ENCODE data around the gene LPP.
"Not testable (repeated sequence)": the region's sequence is repeated elsewhere in the genome, so short reads cannot be mapped to it uniquely, and the experiment has no call there.

The LPP gene

DNA sequence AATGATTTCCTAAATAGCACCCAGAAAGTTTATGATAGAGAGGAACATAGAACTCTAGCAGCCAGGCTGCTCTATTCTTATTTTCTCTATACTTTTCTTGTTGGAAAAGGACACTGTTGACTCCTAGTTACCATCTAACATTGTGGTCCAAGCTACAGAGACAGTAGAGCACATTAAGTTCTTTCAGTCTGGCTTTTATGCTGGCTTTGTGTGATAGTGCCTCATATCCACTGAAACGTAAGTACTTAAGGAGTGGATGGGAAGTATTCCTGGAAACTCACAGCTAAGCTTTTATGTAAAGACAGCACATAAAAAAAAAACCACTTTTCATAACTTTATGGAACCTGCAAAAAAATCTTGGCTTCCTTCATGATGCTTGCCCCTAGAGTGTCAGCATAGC lies 537.7 kb downstream of the LPP start:
- DNase-seq: no peak

- DNase-seq: no peak
Observed at GRCh38 chr3:188692700-188693099, 538.7 kb downstream of the LPP start.

GRCh38 chr3:188693435-188693834 lies 539.5 kb downstream of the LPP start:
- no peak for DNase-seq

- no peak for DNase-seq
Observed at GRCh38 chr3:188695241-188695640, 541.3 kb downstream of the LPP start.

DNA sequence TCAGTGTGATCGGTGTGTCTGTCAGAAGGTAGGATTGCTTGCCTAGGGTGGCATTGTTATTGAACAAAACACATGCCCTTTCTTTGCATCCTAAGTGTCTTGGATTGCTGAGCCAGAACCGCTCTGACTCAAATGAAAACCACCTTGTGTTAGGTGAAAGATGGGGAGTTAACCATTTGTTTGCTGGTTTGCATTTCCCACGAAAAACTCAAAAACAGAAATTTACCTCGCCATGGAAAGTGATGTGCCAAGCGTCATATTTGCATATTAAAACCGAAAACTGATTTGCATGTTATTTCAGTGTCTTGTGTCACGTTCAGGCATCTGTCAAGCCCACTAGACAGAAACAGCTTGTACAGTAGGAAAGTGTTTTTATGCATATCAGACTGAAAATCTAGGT lies 543.2 kb downstream of the LPP start:
- DNase-seq: no peak

DNA sequence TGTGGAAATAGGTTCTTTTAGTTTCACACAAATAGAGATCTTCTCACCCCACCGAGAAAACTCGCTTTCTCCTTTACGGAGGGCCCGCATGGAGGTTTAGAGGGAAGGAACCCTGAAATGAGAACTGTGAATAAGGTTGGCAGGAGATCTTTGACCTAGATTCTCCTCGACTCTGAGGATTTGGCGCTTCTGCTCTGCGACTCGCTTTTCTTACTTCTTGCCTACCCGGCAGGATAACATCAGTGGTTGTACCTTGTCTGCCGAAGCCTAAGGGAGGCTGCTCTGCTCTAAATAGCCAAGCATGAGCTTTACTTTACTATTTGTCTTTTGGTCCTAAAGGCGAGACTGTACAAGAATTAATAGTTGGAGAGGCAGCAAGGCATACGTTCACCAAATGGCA lies 544.5 kb downstream of the LPP start:
- no peak for DNase-seq

DNA sequence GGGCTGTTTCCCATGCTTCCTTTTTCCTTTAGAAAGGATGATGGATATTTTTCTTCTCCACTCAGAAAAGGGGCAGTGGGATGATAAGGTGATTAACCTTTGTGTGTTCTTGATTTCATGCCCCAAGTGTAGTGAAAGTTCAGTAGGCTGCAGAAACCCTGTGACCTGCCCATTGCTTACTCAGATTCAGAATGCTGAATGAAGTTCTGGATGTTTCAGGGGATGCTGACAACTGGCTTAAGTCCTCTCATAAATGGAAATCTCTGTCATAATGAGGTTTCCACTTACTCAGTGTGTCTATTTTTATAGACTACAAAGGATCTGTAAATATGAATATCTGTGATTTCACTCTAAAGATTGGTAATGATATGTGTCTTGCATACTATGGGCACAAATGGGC lies 546.5 kb downstream of the LPP start:
- DNase-seq: no peak

GRCh38 chr3:188700918-188701317 lies 547.0 kb downstream of the LPP start:
- DNase-seq: no peak

DNA sequence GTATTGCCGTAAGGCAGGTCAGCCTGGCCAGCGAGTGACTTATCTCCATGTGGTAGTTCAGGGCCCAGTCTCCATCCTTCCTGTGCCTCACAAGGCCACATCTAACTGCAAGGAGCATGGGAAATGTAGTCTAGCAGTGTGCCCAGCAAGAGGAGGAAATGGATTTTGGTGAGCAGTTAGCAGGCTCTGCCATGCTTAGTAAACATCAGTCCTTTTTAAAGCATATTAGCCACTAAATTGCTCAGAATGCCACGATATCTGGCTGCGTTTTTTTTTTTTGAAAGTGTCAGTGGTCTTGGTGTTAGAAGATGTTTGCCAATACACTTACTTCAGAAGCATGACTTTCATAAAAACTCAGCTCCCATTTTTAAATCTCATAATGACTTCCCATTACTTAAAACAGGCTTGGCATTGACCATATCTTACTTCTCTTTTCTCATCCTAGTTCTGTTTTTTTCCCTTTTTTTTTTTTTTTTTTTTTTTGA lies 547.6 kb downstream of the LPP start:
- no peak for DNase-seq

GRCh38 chr3:188702028-188702427 lies 548.1 kb downstream of the LPP start:
- DNase-seq: not testable (repeated sequence)

- peak; percentile 11 for DNase-seq
Observed at GRCh38 chr3:188706176-188706575, 552.2 kb downstream of the LPP start.

- peak; percentile 23 for DNase-seq
Observed at GRCh38 chr3:188706599-188706998, 552.6 kb downstream of the LPP start.

- no peak for DNase-seq
Observed at GRCh38 chr3:188707381-188708288, 553.7 kb downstream of the LPP start.

GRCh38 chr3:188711881-188712247 lies 557.9 kb downstream of the LPP start:
- DNase-seq: no peak

GRCh38 chr3:188712248-188712924 lies 558.4 kb downstream of the LPP start:
- DNase-seq: peak; percentile 84

GRCh38 chr3:188712991-188713390 lies 559.0 kb downstream of the LPP start:
- DNase-seq: no peak

GRCh38 chr3:188719545-188719944 lies 565.6 kb downstream of the LPP start:
- no peak for DNase-seq

GRCh38 chr3:188720215-188720614 lies 566.3 kb downstream of the LPP start:
- DNase-seq: no peak

GRCh38 chr3:188720636-188721035 lies 566.7 kb downstream of the LPP start:
- DNase-seq: peak; percentile 16

GRCh38 chr3:188721312-188721711 lies 567.4 kb downstream of the LPP start:
- DNase-seq: no peak

DNA sequence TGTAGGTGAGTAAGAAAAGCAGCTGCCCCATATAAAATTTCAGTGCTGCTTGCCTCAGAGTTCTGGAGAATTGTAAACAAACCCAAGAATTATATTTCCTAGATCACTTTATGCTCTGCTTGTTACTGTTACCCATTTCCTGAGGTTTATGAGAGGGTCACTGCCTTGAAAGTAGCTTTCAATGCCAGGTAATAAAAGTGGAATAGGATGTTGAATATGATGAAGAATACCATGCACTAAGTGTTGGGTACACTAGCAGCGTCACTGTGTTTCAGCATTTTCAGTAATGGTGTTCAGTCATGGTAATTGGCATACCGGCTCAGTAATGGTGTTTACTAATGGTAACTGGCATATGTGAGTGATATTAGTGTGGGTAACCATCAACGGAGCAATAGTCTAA lies 568.0 kb downstream of the LPP start:
- no peak for DNase-seq

DNA sequence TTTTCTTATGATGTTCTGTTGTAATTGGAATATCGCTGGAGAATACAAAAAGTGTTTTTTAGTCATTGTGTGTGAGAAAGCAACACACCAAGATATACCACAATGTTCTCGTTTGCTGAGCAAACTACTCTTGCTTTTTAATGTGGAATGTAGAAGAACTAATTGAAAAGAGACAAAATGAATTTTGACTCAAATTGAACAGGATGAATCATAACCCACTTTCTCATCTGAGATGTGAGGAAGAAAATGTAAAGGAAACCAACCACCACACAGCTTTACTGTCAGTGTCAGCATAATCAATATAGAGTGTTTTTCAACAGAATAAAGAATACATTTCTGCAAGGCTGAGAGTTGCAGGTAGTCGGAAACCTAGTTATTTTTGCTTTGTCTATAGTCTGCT lies 569.0 kb downstream of the LPP start:
- DNase-seq: no peak

GRCh38 chr3:188727052-188727451 lies 573.1 kb downstream of the LPP start:
- DNase-seq: no peak

- no peak for DNase-seq
Observed at GRCh38 chr3:188728371-188728896, 574.5 kb downstream of the LPP start.

All from fibroblast of skin of back (primary cell).